ENCODE results near the gene CBLB. TPM values are rescaled to one million over a fixed set of nuclear protein-coding genes. Genes with fewer than 3 reads are reported as not detected.

The CBLB gene
- total RNA-seq, 1 donor from 2014 or later = 5.9 TPM

GRCh38 chr3:105888621-105889579, 20.1 kb upstream of the CBLB start:
- no peak overlapping the region for H3K4me3 ChIP-seq (ENCODE audit: low read depth, low read length)
- no peak for TF ChIP-seq CTCF (conservative IDR thresholded peaks at IDR 0.05; ENCODE audit: low read depth, low read length)
- no peak for DNase-seq (ENCODE audit: low read depth)

- no peak overlapping the region for H3K4me3 ChIP-seq (ENCODE audit: low read depth, low read length)
- TF ChIP-seq CTCF (conservative IDR thresholded peaks at IDR 0.05; ENCODE audit: low read depth, low read length) = no peak
- DNase-seq (ENCODE audit: low read depth) = no peak
These were observed 16.4 kb upstream of the CBLB start for GRCh38 chr3:105885256-105885655.

GRCh38 chr3:105883798-105884377, 15.1 kb upstream of the CBLB start:
- TF ChIP-seq CTCF (conservative IDR thresholded peaks at IDR 0.05; ENCODE audit: low read depth, low read length) = no peak
- DNase-seq (ENCODE audit: low read depth) = no peak
- no peak overlapping the region for H3K4me3 ChIP-seq (ENCODE audit: low read depth, low read length)

GRCh38 chr3:105880681-105881290, 12.0 kb upstream of the CBLB start:
- no peak for TF ChIP-seq CTCF (conservative IDR thresholded peaks at IDR 0.05; ENCODE audit: low read depth, low read length)
- H3K4me3 ChIP-seq (ENCODE audit: low read depth, low read length) = no peak overlapping the region
- DNase-seq (ENCODE audit: low read depth) = no peak

- peak; percentile 35 for DNase-seq (ENCODE audit: low read depth)
- TF ChIP-seq CTCF (conservative IDR thresholded peaks at IDR 0.05; ENCODE audit: low read depth, low read length) = no peak
- H3K4me3 ChIP-seq (ENCODE audit: low read depth, low read length) = no peak overlapping the region
These were observed 9.2 kb upstream of the CBLB start for GRCh38 chr3:105878061-105878460.

GRCh38 chr3:105877336-105877910, 8.6 kb upstream of the CBLB start:
- TF ChIP-seq CTCF (conservative IDR thresholded peaks at IDR 0.05; ENCODE audit: low read depth, low read length) = no peak
- no peak overlapping the region for H3K4me3 ChIP-seq (ENCODE audit: low read depth, low read length)
- no peak for DNase-seq (ENCODE audit: low read depth)
